OCI-LY3 (cell line): ENCODE data around the gene AP1S1.
A peak's percentile ranks its signal among the peaks of the same experiment; 100 is the strongest.

ENCODE experiments used
- H2AFZ ChIP-seq: fragments of 200-600, 300-600 bp; shearing (Covaris generic); 2 replicates; pipeline ENCODE4 v1.6.0; 2014; ENCODE audit warnings: antibody characterized with exemption, low read depth, low read length
- H3K27ac ChIP-seq: fragments of 200-600, 300-600 bp; sonication (generic); 2 replicates; pipeline ENCODE4 v1.5.1; 2014; ENCODE audit warnings: mild to moderate bottlenecking, low read length, moderate library complexity, mixed read lengths
- H3K27me3 ChIP-seq: fragments of 200-600, 300-600 bp; sonication (generic); 2 replicates; pipeline ENCODE4 v1.6.1; 2014; ENCODE audit warnings: low read depth, low read length, mixed read lengths
- H3K36me3 ChIP-seq: fragments of 200-600, 300-600 bp; sonication (generic); replicated peaks from 2 replicates; pipeline ENCODE3; 2014; ENCODE audit warnings: low read depth, low read length, mixed read lengths
- H3K4me1 ChIP-seq: fragments of 300-600, 200-600 bp; sonication (generic); 2 replicates; pipeline ENCODE4 v1.6.1; 2014; ENCODE audit warnings: low read length, mixed read lengths
- H3K4me2 ChIP-seq: fragments of 200-600, 300-600 bp; sonication (generic); 2 replicates; pipeline ENCODE4 v1.6.1; 2014; ENCODE audit warnings: low read length, mixed read lengths
- H3K4me3 ChIP-seq: fragments of 300-600, 200-600 bp; sonication (generic); 2 replicates; pipeline ENCODE4 v1.5.1; 2014; ENCODE audit warnings: antibody characterized with exemption, mild to moderate bottlenecking, low read length, moderate library complexity
- H3K79me2 ChIP-seq: fragments of 300-600, 200-600 bp; shearing (Covaris generic); 2 replicates; pipeline ENCODE4 v1.6.1; 2014; ENCODE audit warnings: mild to moderate bottlenecking, low read length, mixed read lengths
- H3K9ac ChIP-seq: fragments of 300-600, 200-600 bp; shearing (Covaris generic); 2 replicates; pipeline ENCODE4 v1.6.0; 2014; ENCODE audit warnings: mild to moderate bottlenecking, low read length, moderate library complexity
- H3K9me3 ChIP-seq: fragments of 200-600, 300-600 bp; shearing (Covaris generic); 2 replicates; pipeline ENCODE4 v1.6.1; 2014; ENCODE audit warnings: low read length, mixed read lengths; ENCODE audit not compliant: insufficient read depth
- H4K20me1 ChIP-seq: fragments of 200-600, 300-600 bp; sonication (generic); 2 replicates; pipeline ENCODE4 v1.6.1; 2016; ENCODE audit warnings: low read length, mixed read lengths; ENCODE audit not compliant: insufficient read depth
- EZH2phosphoT487 ChIP-seq: fragments of 200-600 bp; shearing (Covaris generic); IDR thresholded peaks from 2 replicates; pipeline ENCODE4 v1.6.1; 2018; ENCODE audit warnings: antibody characterized with exemption, mixed run types, low read depth
- TF ChIP-seq, protein P1 (sequence below): fragments of 200-600, 300-600 bp; sonication (generic); IDR thresholded peaks from 2 replicates; pipeline ENCODE4 v1.5.1; 2014; ENCODE audit warnings: antibody characterized with exemption, low read length, low read depth

The AP1S1 gene

DNA sequence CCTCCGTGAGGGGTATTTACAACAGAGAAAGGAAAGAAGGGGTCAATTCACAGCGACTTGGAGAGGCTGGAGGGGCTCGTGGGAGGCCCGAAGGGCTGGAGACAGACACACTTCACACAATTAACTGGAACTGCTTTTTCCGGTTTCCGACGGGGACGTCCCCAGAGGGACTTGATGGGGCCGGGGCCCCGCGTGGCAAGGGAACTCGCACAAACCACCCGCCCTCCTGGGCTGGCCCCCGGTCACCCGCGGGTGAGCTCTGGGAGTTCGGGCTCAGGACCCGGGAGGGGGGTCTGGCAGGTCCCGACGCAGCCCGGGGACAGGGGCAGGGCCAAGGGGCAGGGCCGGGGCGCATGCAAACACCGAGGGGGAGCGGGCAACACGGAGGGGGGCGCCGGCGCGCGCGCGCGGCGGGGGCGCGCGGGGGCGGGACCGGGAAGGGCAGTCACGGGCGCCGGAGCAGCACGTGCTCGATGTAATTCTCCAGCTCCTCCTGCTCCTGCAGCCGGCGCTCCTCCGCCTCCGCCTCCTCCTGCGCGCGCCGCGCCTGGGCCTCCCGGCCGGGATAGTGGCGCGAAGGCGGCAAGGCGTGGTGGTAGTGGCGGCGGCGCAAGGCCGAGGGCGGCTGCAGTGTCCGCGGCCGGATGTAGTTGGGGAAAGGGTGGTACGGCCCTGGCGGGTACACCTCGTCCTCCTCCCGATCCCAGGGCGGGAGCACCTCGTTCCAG, 8.4 kb downstream of the AP1S1 start:
- peak overlapping the region; percentile 66 for H3K4me3 ChIP-seq
- H3K27me3 ChIP-seq: peaks cover 9% of the 10 kb centered on the region
- H4K20me1 ChIP-seq: no peaks in the 10 kb centered on the region

DNA sequence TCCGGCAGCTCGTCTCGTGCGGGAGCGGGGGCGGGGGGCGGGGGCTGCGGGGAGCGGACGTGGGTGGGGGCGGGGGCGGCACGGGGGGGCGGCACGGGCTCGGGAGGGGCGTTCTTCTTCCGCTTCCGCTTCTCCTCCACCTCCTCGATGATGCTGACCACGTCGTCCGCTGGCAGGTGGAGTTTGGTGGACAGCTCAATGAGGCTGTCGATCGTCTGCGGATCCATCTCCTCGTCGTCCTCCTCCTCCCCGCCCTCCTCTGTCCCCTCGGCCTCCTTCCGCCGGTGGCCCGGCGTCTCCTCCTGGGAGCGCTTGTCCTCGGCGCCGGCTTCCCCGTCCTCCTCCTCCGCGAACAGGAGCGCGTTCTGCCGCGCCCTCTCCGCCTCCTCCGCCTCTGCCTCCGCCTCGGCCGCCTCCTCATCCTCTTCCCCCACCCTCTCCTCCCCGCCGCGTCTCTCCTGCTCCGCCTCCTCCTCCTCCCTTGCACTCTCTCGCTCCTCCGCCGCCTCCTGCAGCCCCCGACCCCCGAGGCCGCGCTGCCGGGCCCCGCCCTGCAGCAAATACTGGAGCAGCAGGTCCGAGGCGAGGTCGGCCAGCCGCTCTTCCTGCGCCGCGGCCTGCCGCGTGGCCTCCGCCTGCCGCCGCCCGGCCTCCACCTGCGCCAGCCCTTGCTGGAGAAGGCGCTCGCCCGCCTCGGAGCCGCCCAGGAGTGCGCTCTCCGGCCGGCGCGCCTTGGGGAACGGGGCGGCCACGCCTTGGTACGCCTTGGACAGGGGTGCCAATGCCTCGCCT, 9.2 kb downstream of the AP1S1 start:
- Histone ChIP-seq H3K79me2 (no peaks in the 10 kb centered on the region), H3K36me3 (peaks cover 16% of the 10 kb centered on the region), H3K4me3 (peak overlapping the region; percentile 66), H3K9ac (peak overlapping the region; percentile 42; the same call in 1 of the 2 replicates), H4K20me1 (no peaks in the 10 kb centered on the region), H3K27me3 (peaks cover 16% of the 10 kb centered on the region), H3K27ac (no peak overlapping the region), H3K4me2 (peak overlapping the region; percentile 58), H2AFZ (no peak overlapping the region), H3K9me3 (no peaks in the 10 kb centered on the region), H3K4me1 (peaks cover 10% of the 10 kb centered on the region)
- TF ChIP-seq EZH2phosphoT487: no peak
- TF ChIP-seq, protein P1, sequence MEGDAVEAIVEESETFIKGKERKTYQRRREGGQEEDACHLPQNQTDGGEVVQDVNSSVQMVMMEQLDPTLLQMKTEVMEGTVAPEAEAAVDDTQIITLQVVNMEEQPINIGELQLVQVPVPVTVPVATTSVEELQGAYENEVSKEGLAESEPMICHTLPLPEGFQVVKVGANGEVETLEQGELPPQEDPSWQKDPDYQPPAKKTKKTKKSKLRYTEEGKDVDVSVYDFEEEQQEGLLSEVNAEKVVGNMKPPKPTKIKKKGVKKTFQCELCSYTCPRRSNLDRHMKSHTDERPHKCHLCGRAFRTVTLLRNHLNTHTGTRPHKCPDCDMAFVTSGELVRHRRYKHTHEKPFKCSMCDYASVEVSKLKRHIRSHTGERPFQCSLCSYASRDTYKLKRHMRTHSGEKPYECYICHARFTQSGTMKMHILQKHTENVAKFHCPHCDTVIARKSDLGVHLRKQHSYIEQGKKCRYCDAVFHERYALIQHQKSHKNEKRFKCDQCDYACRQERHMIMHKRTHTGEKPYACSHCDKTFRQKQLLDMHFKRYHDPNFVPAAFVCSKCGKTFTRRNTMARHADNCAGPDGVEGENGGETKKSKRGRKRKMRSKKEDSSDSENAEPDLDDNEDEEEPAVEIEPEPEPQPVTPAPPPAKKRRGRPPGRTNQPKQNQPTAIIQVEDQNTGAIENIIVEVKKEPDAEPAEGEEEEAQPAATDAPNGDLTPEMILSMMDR: no peak

More for the DNA sequence above, 8.4 kb downstream of the AP1S1 start:
- Histone ChIP-seq H3K4me2 (peak overlapping the region; percentile 58), H3K9ac (peak overlapping the region; percentile 42; the same call in 1 of the 2 replicates), H3K4me1 (peaks cover 10% of the 10 kb centered on the region), H3K36me3 (peaks cover 21% of the 10 kb centered on the region), H3K79me2 (no peaks in the 10 kb centered on the region), H2AFZ (no peak overlapping the region; the same call in 1 of the 2 replicates), H3K9me3 (no peaks in the 10 kb centered on the region), H3K27ac (no peak overlapping the region; the same call in 1 of the 2 replicates)
- TF ChIP-seq, protein P1: no peak
- no peak for TF ChIP-seq EZH2phosphoT487

DNA sequence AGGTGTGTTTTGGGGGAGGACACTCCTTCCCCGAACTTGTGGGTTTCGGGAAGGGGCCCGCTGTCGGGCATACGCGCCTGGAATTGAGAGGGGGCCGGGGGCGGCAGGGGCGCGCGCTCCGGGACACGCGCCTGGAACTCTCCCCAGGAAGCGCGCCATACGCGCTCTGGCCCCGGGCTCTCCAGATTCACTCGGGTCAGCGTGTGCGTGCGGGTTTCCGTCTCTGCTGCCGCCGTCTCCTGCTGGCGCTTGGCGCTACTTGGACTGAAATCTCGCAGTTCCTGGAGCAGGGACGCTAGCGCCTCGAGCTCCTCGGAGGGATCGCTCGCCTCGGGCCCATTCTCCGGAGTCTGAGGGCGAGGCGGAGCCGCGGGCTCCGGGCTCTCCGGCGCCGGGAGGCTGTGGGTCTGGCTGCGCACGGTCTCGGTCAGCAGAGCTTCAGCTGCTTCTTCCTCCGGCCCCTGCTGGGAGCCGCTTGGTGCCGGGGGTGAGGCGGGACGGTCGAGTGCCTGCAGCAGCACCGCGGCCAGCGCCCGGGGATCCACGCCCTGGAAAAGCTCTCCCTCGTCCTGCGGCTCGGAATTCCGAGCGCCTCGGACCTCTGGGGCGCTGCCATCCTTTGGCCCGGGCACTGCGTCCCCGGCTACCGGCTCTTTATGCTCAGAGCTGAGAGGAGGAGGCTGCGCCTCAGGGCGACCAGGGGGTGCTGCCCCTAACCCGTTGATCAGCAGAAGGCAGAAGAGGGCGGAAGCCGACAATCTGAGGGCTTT, 10.0 kb downstream of the AP1S1 start:
- H3K9me3 ChIP-seq: no peaks in the 10 kb centered on the region
- H3K27ac ChIP-seq: no peak overlapping the region
- no peak overlapping the region for H3K9ac ChIP-seq
- no peak overlapping the region for H3K4me2 ChIP-seq
- H3K4me1 ChIP-seq: peaks cover 18% of the 10 kb centered on the region
- H3K27me3 ChIP-seq: peaks cover 23% of the 10 kb centered on the region
- no peak overlapping the region for H3K4me3 ChIP-seq
- H3K79me2 ChIP-seq: no peaks in the 10 kb centered on the region
- peaks cover 11% of the 10 kb centered on the region for H3K36me3 ChIP-seq
- H4K20me1 ChIP-seq: no peaks in the 10 kb centered on the region
- no peak for TF ChIP-seq EZH2phosphoT487
- TF ChIP-seq, protein P1: no peak
- no peak overlapping the region for H2AFZ ChIP-seq
